Measurements from ENCODE around the gene B3GNT3.

The B3GNT3 gene

GRCh38 chr19:17794731-17795494 is at the start of gene B3GNT3:
Gene B3GNT3 (plus strand): TSS chr19:17795138. CDS start chr19:17807808, 12,670 bp downstream.
- DNase-seq (ENCODE audit: low spot score), result no peak

- DNase-seq (ENCODE audit: low spot score), result peak; percentile 97
Measured at GRCh38 chr19:17747205-17748098, 47.5 kb upstream of the B3GNT3 start.

- DNase-seq (ENCODE audit: low spot score), result peak; percentile 39
Measured at GRCh38 chr19:17748884-17749638, 45.9 kb upstream of the B3GNT3 start.

- peak; percentile 43 for DNase-seq (ENCODE audit: low spot score)
Measured at GRCh38 chr19:17749912-17750317, 45.0 kb upstream of the B3GNT3 start.

- DNase-seq (ENCODE audit: low spot score), result peak; percentile 29
Measured at GRCh38 chr19:17751103-17751911, 43.6 kb upstream of the B3GNT3 start, which contains the start of gene FCHO1. Gene FCHO1 (plus strand): TSS chr19:17751477. CDS start chr19:17755165, 3,688 bp downstream.

GRCh38 chr19:17751912-17752273 is 43.0 kb upstream of the B3GNT3 start:
- DNase-seq (ENCODE audit: low spot score), result no peak

GRCh38 chr19:17752865-17753639 is 41.9 kb upstream of the B3GNT3 start:
- DNase-seq (ENCODE audit: low spot score), result peak; percentile 26

GRCh38 chr19:17753976-17754375 is 41.0 kb upstream of the B3GNT3 start:
- DNase-seq (ENCODE audit: low spot score), result peak; percentile 52

- peak; percentile 32 for DNase-seq (ENCODE audit: low spot score)
Measured at GRCh38 chr19:17754634-17755442, 40.1 kb upstream of the B3GNT3 start.

- DNase-seq (ENCODE audit: low spot score), result no peak
Measured at GRCh38 chr19:17755443-17755890, 39.5 kb upstream of the B3GNT3 start.

GRCh38 chr19:17755977-17756670 is 38.8 kb upstream of the B3GNT3 start:
- DNase-seq (ENCODE audit: low spot score), result peak; percentile 93

GRCh38 chr19:17757125-17757524 is 37.8 kb upstream of the B3GNT3 start:
- no peak for DNase-seq (ENCODE audit: low spot score)

- DNase-seq (ENCODE audit: low spot score), result no peak
Measured at GRCh38 chr19:17758515-17758914, 36.4 kb upstream of the B3GNT3 start.

GRCh38 chr19:17761148-17761547 is 33.8 kb upstream of the B3GNT3 start:
- DNase-seq (ENCODE audit: low spot score), result no peak

- DNase-seq (ENCODE audit: low spot score), result peak; percentile 85
Measured at GRCh38 chr19:17762505-17763229, 32.3 kb upstream of the B3GNT3 start.

- no peak for DNase-seq (ENCODE audit: low spot score)
Measured at GRCh38 chr19:17764348-17764747, 30.6 kb upstream of the B3GNT3 start.

- DNase-seq (ENCODE audit: low spot score), result peak; percentile 38
Measured at GRCh38 chr19:17765069-17765618, 29.8 kb upstream of the B3GNT3 start.

All from ecto neural progenitor cell (in vitro differentiated cells).